ENCODE data around the gene TSHR.

DNA sequence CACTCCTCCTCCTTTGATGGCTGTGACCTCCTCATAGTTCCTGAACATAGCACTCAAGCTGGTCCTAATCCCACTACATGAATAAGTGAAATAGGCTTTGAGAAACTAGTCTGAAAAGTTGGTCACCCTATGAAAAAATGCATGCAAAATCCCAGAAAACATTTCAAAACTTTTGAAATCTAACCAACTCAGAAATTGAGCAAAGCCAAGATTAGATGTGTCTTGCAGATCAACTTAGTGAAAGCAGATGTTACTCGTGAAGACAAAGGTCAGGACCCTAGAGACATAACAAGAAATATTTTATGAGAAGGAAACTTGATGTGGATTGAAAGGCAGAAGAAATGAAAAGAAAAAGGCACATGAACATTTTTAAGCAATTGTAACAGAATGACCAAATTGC lies 63.3 kb downstream of the TSHR start:
- TF ChIP-seq, protein P1, sequence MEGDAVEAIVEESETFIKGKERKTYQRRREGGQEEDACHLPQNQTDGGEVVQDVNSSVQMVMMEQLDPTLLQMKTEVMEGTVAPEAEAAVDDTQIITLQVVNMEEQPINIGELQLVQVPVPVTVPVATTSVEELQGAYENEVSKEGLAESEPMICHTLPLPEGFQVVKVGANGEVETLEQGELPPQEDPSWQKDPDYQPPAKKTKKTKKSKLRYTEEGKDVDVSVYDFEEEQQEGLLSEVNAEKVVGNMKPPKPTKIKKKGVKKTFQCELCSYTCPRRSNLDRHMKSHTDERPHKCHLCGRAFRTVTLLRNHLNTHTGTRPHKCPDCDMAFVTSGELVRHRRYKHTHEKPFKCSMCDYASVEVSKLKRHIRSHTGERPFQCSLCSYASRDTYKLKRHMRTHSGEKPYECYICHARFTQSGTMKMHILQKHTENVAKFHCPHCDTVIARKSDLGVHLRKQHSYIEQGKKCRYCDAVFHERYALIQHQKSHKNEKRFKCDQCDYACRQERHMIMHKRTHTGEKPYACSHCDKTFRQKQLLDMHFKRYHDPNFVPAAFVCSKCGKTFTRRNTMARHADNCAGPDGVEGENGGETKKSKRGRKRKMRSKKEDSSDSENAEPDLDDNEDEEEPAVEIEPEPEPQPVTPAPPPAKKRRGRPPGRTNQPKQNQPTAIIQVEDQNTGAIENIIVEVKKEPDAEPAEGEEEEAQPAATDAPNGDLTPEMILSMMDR (IDR thresholded peaks at IDR 0.05): no peak
- TF ChIP-seq POLR2A (IDR thresholded peaks at IDR 0.05): no peak
